K562 (cell line): ENCODE data around the gene DYNLT4. TPM values are rescaled to one million over a fixed set of nuclear protein-coding genes. Genes with fewer than 3 reads are reported as not detected.

Experiments
- EP300 ChIP-seq: IDR thresholded peaks from 2 replicates; pipeline ENCODE4 v1.6.1; 2012; ENCODE audit warnings: low read length, improper control_type of control experiment
- ETS2 ChIP-seq: IDR thresholded peaks from 2 replicates; pipeline ENCODE4 v1.6.1; 2016; ENCODE audit warnings: borderline replicate concordance, missing genetic modification characterization, mild to moderate bottlenecking, moderate library complexity, missing compliant biosample characterization; ENCODE audit not compliant: poor library complexity, severe bottlenecking
- GATA2 ChIP-seq: sonication (generic); formaldehyde crosslinking; IDR thresholded peaks from 2 replicates; pipeline ENCODE4 v1.4.0; 2020; ENCODE audit warnings: mild to moderate bottlenecking, missing genetic modification reagents
- ID3 ChIP-seq, 2 experiments: fragments of 250-450 bp in 1 of 2; fragments of 450-650 bp in 1 of 2; sonication (Bioruptor Pico) in 1 of 2; IDR thresholded peaks; 2 replicates each; pipeline versions ENCODE4 v1.6.1 to v1.8.0; 2016 to 2021; ENCODE audit warnings: mild to moderate bottlenecking in 2 of 2, moderate library complexity in 2 of 2, missing compliant biosample characterization in 1 of 2, missing genetic modification characterization in 1 of 2
- MAFF ChIP-seq: IDR thresholded peaks from 2 replicates; pipeline ENCODE4 v1.6.1; 2012; ENCODE audit warnings: low read length, improper control_type of control experiment
- MLLT1 ChIP-seq, 2 experiments: fragments of 450-650 bp; IDR thresholded peaks; 2 replicates each; pipeline ENCODE4 v1.6.1; 2016
- PRDM10 ChIP-seq: fragments of 450-650 bp; IDR thresholded peaks from 2 replicates; pipeline ENCODE4 v1.6.1; 2018; ENCODE audit not compliant: partially characterized antibody
- RREB1 ChIP-seq: fragments of 250-450 bp; sonication (Bioruptor Pico); IDR thresholded peaks from 2 replicates; pipeline ENCODE4 v1.4.0; 2020
- ZNF232 ChIP-seq: sonication (generic); formaldehyde crosslinking; IDR thresholded peaks from 2 replicates; pipeline ENCODE4 v1.8.0; 2022; ENCODE audit warnings: mild to moderate bottlenecking, missing genetic modification reagents
- ZNF277 ChIP-seq: fragments of 250-450 bp; sonication (Bioruptor Pico); IDR thresholded peaks from 2 replicates; pipeline ENCODE4 v1.8.0; 2022; ENCODE audit warnings: inconsistent platforms, mild to moderate bottlenecking, moderate library complexity, borderline replicate concordance
- polyA plus RNA-seq, 8 experiments: library from polyadenylated mRNA; depleted of rRNA in 4 of 8; stranded (reverse) in 5 of 8; unstranded in 3 of 8; fragments of >200 nt; fragmentation: Nextera tagmentation in 2 of 8; fragmentation: Illumina TruSeq in 1 of 8; extraction: Ambion mirVana in 2 of 8; extraction: Trizol in 1 of 8; gene quantifications; 2 replicates each; pipeline versions ENCODE4 v1.2.1 to v1.2.3, GENCODE V29; 2011 to 2014; ENCODE audit warnings: inconsistent platforms in 1 of 8, missing spikeins in 1 of 8
- total RNA-seq, 7 experiments: library from RNA; depleted of rRNA in 6 of 7; stranded (reverse); fragments of >200 nt in 6 of 7; fragmentation: Illumina TruSeq in 2 of 7; extraction: Trizol in 2 of 7; gene quantifications; 2 replicates each; pipeline versions ENCODE4 v1.2.1 to v1.2.3, GENCODE V29; 2011 to 2021; ENCODE audit warnings: low replicate concordance in 1 of 7

Gene DYNLT4
- total and polyA plus RNA-seq, 9 of the 15 experiments (the other 6 are each of a cell fraction or from before 2014, with no cell fraction given): 0.29 to 0.73 TPM; not detected in 7

GRCh38 chr1:44778705-44779576 lies 28.2 kb downstream of the DYNLT4 start (continued):
- TF ChIP-seq RREB1 (CRISPR knock-in tag): no peak
- TF ChIP-seq ZNF277: no peak
- no peak for TF ChIP-seq PRDM10
- no peak for TF ChIP-seq GATA2 (CRISPR knock-in tag)
- TF ChIP-seq MLLT1 (IDR thresholded peaks at IDR 0.05): no peak
- no peak for TF ChIP-seq EP300
- TF ChIP-seq ID3 (CRISPR knock-in tag; IDR thresholded peaks at IDR 0.05): no peak
- no peak for TF ChIP-seq ID3 (tag; IDR thresholded peaks at IDR 0.05)
- TF ChIP-seq ETS2: no peak
- TF ChIP-seq MAFF: no peak
- TF ChIP-seq ZNF232 (CRISPR knock-in tag): no peak
